WTC11 (cell line): Measurements from ENCODE around the gene CABLES1.

ENCODE experiments used
- CTCF ChIP-seq: fragments of 200-600 bp; IDR thresholded peaks from 2 replicates; pipeline ENCODE4 v1.8.0; 2022; ENCODE audit warnings: antibody characterized with exemption
- ELF4 ChIP-seq: sonication (generic); formaldehyde crosslinking; IDR thresholded peaks from 2 replicates; pipeline ENCODE4 v1.8.1; 2022; ENCODE audit warnings: low read depth, mild to moderate bottlenecking, moderate library complexity, missing genetic modification reagents
- GABPB1 ChIP-seq: sonication (generic); formaldehyde crosslinking; IDR thresholded peaks from 2 replicates; pipeline ENCODE4 v1.8.1; 2023; ENCODE audit warnings: mild to moderate bottlenecking, missing genetic modification reagents
- GTF2I ChIP-seq: fragments of 250-450 bp; sonication (Bioruptor Pico); conservative IDR thresholded peaks from 2 replicates; pipeline ENCODE4 v1.4.0; 2021; ENCODE audit warnings: mild to moderate bottlenecking
- KAT7 ChIP-seq: sonication (generic); formaldehyde crosslinking; IDR thresholded peaks from 2 replicates; pipeline ENCODE4 v1.8.1; 2023; ENCODE audit warnings: missing genetic modification reagents, mild to moderate bottlenecking, borderline replicate concordance
- MAX ChIP-seq: sonication (generic); formaldehyde crosslinking; IDR thresholded peaks from 2 replicates; pipeline ENCODE4 v1.8.0; 2022; ENCODE audit warnings: mild to moderate bottlenecking, missing genetic modification reagents
- NR2C2 ChIP-seq: sonication (generic); formaldehyde crosslinking; IDR thresholded peaks from 2 replicates; pipeline ENCODE4 v1.8.0; 2022; ENCODE audit warnings: mild to moderate bottlenecking, missing genetic modification reagents
- PRRX2 ChIP-seq: fragments of 250-450 bp; sonication (Bioruptor Pico); IDR thresholded peaks from 2 replicates; pipeline ENCODE4 v1.8.0; 2021; ENCODE audit warnings: mild to moderate bottlenecking

GRCh38 chr18:23282437-23282781, 147.1 kb downstream of the CABLES1 start:
- TF ChIP-seq GABPB1 (no peak), MAX (CRISPR knock-in tag) (no peak), ELF4 (CRISPR knock-in tag) (no peak), CTCF (no peak), NR2C2 (CRISPR knock-in tag) (no peak), PRRX2 (CRISPR knock-in tag) (no peak), GTF2I (CRISPR knock-in tag) (no peak), KAT7 (CRISPR knock-in tag) (no peak)
